Measurements from ENCODE around the gene GBF1.

Gene GBF1

DNA sequence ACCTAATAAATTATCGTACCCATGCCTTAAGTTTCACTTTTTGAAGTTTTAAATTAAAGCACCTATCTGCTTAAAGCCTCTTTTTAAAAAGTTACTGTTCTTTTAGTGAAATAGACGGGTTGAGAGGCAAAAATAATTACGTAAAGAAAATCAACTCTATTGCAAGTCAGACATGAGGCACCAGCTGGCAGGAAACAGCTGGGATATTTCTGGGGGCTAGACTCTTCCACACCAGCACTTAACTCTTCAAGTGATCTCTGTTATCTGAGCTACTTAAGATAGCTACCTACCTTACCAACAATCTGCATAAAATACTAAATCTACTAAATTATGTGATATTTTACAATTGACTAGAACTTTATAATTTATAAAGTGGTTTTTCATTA, 35.8 kb downstream of the GBF1 start:
- peaks cover 10% of the 10 kb centered on the region for H3K36me3 ChIP-seq
- 0 out of 2 replicates have a peak overlapping the region, but pooled peaks have one; percentile 9 for H3K4me3 ChIP-seq (ENCODE audit: low read depth, low read length)
- TF ChIP-seq, protein P1, sequence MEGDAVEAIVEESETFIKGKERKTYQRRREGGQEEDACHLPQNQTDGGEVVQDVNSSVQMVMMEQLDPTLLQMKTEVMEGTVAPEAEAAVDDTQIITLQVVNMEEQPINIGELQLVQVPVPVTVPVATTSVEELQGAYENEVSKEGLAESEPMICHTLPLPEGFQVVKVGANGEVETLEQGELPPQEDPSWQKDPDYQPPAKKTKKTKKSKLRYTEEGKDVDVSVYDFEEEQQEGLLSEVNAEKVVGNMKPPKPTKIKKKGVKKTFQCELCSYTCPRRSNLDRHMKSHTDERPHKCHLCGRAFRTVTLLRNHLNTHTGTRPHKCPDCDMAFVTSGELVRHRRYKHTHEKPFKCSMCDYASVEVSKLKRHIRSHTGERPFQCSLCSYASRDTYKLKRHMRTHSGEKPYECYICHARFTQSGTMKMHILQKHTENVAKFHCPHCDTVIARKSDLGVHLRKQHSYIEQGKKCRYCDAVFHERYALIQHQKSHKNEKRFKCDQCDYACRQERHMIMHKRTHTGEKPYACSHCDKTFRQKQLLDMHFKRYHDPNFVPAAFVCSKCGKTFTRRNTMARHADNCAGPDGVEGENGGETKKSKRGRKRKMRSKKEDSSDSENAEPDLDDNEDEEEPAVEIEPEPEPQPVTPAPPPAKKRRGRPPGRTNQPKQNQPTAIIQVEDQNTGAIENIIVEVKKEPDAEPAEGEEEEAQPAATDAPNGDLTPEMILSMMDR (IDR thresholded peaks at IDR 0.05; ENCODE audit: low read depth, low read length): no peak
- no peaks in the 10 kb centered on the region for H3K9me3 ChIP-seq
- peaks cover 6% of the 10 kb centered on the region for H3K4me1 ChIP-seq
- DNase-seq: no peak
- no peaks in the 10 kb centered on the region for H3K27me3 ChIP-seq

DNA sequence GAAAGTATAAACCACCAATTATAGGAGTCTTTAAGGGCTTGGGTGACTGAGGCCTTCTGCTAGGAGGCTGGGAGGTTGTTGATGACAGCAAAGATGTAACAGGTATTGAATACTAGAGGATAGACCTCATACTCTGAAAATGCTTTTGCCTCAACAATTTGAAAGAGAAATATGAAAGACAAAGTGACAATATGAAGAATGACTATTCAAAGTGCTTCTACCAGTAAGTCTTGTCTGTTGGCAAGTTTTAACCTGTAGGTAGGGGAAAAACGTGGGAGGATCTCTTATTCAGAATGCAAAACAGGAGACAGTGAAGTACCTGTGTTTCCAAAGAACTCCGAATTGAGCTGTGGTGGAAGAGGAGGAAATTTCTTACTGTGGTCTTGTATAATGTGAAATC, 38.2 kb downstream of the GBF1 start:
- Histone ChIP-seq H3K27me3 (no peaks in the 10 kb centered on the region), H3K9me3 (no peaks in the 10 kb centered on the region), H3K4me3 (ENCODE audit: low read depth, low read length) (no peak overlapping the region), H3K36me3 (0 out of 2 replicates have a peak, but pooled peaks cover 3% of the 10 kb centered on the region), H3K4me1 (peaks cover 8% of the 10 kb centered on the region)
- TF ChIP-seq, protein P1 (IDR thresholded peaks at IDR 0.05; ENCODE audit: low read depth, low read length): no peak
- no peak for DNase-seq

DNA sequence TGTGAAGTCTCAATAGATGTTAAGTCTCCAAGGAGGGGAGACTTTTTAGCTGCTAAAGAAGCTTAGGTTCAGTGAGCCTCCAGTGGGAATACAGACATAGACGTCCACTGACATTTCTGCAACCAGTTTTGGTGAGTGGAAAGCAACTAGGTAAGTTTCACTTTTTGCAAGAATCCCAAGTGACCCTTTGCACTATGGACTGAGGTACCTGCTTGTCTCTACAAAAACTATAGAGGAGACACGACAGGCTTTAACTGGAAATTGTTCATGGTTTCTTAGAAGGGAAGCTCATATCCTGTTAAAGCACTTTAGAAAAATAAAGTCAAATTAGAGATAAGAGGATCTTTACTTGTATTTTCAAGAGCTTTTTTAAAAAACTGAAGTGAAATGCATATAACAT, 38.6 kb downstream of the GBF1 start:
- no peak for DNase-seq
- Histone ChIP-seq H3K27me3 (no peaks in the 10 kb centered on the region), H3K36me3 (0 out of 2 replicates have a peak, but pooled peaks cover 3% of the 10 kb centered on the region), H3K9me3 (no peaks in the 10 kb centered on the region), H3K4me1 (peaks cover 8% of the 10 kb centered on the region), H3K4me3 (ENCODE audit: low read depth, low read length) (no peak overlapping the region)
- TF ChIP-seq, protein P1 (IDR thresholded peaks at IDR 0.05; ENCODE audit: low read depth, low read length): no peak

DNA sequence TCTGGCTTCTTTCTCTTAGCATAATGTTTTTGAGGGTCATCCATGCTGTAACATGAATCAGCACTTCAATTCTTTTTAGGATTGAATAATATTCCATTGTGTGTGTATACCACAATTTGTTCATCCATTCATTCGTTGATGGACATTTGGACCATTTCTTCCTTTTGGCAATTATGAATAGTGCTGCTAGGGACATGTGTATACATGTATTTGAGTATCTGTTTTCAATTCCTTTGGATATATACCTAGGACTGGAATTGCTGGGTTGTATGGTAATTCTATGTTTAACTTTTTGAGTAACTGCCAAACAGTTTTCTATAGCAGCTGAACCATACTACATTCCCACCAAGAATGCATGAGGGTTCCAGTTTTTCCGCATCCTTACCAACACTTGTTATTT, 39.2 kb downstream of the GBF1 start:
- peaks cover 8% of the 10 kb centered on the region for H3K4me1 ChIP-seq
- no peak for DNase-seq
- H3K27me3 ChIP-seq: no peaks in the 10 kb centered on the region
- no peaks in the 10 kb centered on the region for H3K9me3 ChIP-seq
- no peak overlapping the region for H3K4me3 ChIP-seq (ENCODE audit: low read depth, low read length)
- TF ChIP-seq, protein P1 (IDR thresholded peaks at IDR 0.05; ENCODE audit: low read depth, low read length): no peak
- H3K36me3 ChIP-seq: 0 out of 2 replicates have a peak, but pooled peaks cover 3% of the 10 kb centered on the region

- Histone ChIP-seq H3K36me3 (0 out of 2 replicates have a peak, but pooled peaks cover 3% of the 10 kb centered on the region), H3K4me1 (peaks cover 5% of the 10 kb centered on the region), H3K9me3 (no peaks in the 10 kb centered on the region), H3K4me3 (ENCODE audit: low read depth, low read length) (no peak overlapping the region), H3K27me3 (no peaks in the 10 kb centered on the region)
- no peak for DNase-seq
- TF ChIP-seq, protein P1 (IDR thresholded peaks at IDR 0.05; ENCODE audit: low read depth, low read length): no peak
These were observed 39.8 kb downstream of the GBF1 start for GRCh38 chr10:102285133-102285532.

DNA sequence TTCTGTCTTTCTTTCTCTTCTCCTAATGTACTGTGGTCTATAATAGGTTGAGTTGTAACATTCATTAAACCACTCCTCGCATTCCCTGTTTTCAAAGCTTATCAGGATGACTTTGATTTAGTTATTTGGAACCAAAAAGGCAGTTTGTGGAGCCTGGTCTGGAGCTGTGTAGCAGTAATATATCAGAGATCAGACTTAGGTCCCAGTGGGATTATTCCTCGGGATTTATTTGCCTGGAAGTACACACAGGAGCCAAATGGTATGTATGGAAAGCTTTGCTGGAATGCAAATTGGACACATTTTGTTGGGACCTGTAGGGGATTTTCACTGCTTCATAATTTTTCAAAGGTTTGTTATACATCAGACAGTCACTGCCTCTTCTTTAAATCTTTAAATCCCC, 40.9 kb downstream of the GBF1 start:
- H3K4me1 ChIP-seq: peaks cover 3% of the 10 kb centered on the region
- peak; percentile 18 for DNase-seq
- no peaks in the 10 kb centered on the region for H3K27me3 ChIP-seq
- TF ChIP-seq, protein P1 (IDR thresholded peaks at IDR 0.05; ENCODE audit: low read depth, low read length): no peak
- no peaks in the 10 kb centered on the region for H3K9me3 ChIP-seq
- 0 out of 2 replicates have a peak, but pooled peaks cover 3% of the 10 kb centered on the region for H3K36me3 ChIP-seq
- no peak overlapping the region for H3K4me3 ChIP-seq (ENCODE audit: low read depth, low read length)
